Left ventricle myocardium inferior (tissue), 1 donor: Measurements from ENCODE around the gene SPATA16. TPM values are rescaled to one million over a fixed set of nuclear protein-coding genes. Genes with fewer than 3 reads are reported as not detected.

Experiments used
- DNase-seq: peaks from one replicate; pipeline ENCODE4 v3.0.0-alpha.2; 2020
- H3K27ac ChIP-seq: fragments of 200-600 bp; replicated peaks from 2 replicates; pipeline ENCODE4 v1.8.0; 2021
- H3K27me3 ChIP-seq: fragments of 200-600 bp; 2 replicates; pipeline ENCODE4 v1.8.0; 2021; ENCODE audit warnings: low read depth
- H3K36me3 ChIP-seq: fragments of 200-600 bp; 2 replicates; pipeline ENCODE4 v1.8.0; 2021
- H3K4me1 ChIP-seq: fragments of 200-600 bp; 2 replicates; pipeline ENCODE4 v1.8.0; 2021
- H3K4me3 ChIP-seq: fragments of 200-600 bp; 2 replicates; pipeline ENCODE4 v1.8.0; 2021; ENCODE audit warnings: mild to moderate bottlenecking, moderate library complexity
- H3K9me3 ChIP-seq: fragments of 200-600 bp; replicated peaks from 2 replicates; pipeline ENCODE4 v1.8.0; 2021
- intact Hi-C: fragments of 100-400 bp; cut with micrococcal nuclease; formaldehyde crosslinking; loops from one replicate; pipeline ENCODE4 v1.11.0; 2022
- total RNA-seq: library from RNA; stranded (reverse); fragmentation: NEBNext Ultra II Directional; extraction: Animal tissue kit (Norgen Biotek cat#: 25700); gene quantifications from one replicate; pipeline ENCODE4 v1.2.1, GENCODE V29; 2021
- TF ChIP-seq, protein P1 (sequence below): fragments of 200-600 bp; IDR thresholded peaks from 2 replicates; pipeline ENCODE4 v1.8.0; 2021; ENCODE audit warnings: antibody characterized with exemption, mild to moderate bottlenecking, borderline replicate concordance
- donor health status: DM: no; HTN: yes; CAD: no; lungs with severe emphysema.

Gene SPATA16
- total RNA-seq, 1 donor from 2014 or later: not detected

DNA sequence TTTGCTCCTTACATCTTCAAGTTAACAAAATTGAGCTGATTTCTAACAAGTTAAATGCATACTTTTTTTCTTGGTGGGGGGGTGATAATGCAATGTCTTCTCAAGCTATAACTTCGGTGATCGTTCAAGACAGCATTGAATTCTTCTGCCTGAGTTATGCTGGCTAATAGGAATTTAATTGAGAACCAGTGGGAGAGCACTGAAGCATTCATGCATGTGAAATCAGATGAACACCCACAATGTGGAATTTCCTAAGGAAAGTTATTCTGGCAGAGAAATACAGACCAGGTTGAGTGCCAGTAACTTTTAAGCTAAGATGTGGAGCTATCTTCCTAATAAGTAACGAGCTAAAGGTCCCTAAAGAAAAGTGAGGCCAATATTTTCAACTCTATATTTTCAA lies 3.0 kb downstream of the SPATA16 start:
- Histone ChIP-seq H3K9me3 (no peaks in the 10 kb centered on the region), H3K4me3 (no peak overlapping the region)
- intact Hi-C loops: no loop called here

DNA sequence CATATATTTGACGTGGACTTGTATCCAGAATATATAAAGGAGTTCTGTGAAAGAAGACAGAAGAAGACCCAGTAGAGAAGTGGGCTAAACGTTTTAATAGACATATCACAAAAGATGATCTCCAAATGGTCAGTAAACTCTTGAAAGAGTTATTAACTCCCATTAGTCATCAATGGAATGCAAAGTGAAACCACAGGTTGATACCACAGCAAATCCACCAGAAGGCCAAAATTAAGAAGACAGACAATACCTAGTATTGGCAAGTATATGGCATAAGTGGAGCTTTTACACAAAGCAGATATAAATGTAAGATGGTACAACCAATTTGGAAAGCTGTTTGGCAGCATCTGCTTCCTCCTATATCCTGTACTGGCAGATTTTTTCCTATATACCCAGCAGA lies 6.0 kb downstream of the SPATA16 start:
- TF ChIP-seq, protein P1, sequence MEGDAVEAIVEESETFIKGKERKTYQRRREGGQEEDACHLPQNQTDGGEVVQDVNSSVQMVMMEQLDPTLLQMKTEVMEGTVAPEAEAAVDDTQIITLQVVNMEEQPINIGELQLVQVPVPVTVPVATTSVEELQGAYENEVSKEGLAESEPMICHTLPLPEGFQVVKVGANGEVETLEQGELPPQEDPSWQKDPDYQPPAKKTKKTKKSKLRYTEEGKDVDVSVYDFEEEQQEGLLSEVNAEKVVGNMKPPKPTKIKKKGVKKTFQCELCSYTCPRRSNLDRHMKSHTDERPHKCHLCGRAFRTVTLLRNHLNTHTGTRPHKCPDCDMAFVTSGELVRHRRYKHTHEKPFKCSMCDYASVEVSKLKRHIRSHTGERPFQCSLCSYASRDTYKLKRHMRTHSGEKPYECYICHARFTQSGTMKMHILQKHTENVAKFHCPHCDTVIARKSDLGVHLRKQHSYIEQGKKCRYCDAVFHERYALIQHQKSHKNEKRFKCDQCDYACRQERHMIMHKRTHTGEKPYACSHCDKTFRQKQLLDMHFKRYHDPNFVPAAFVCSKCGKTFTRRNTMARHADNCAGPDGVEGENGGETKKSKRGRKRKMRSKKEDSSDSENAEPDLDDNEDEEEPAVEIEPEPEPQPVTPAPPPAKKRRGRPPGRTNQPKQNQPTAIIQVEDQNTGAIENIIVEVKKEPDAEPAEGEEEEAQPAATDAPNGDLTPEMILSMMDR: no peak
- Histone ChIP-seq H3K27me3 (no peaks in the 10 kb centered on the region), H3K27ac (no peak overlapping the region), H3K36me3 (no peaks in the 10 kb centered on the region), H3K4me3 (no peak overlapping the region), H3K4me1 (no peaks in the 10 kb centered on the region), H3K9me3 (no peaks in the 10 kb centered on the region)
- intact Hi-C loops: no loop called here
- no peak for DNase-seq

More for the DNA sequence above, 3.0 kb downstream of the SPATA16 start:
- H3K27me3 ChIP-seq: no peaks in the 10 kb centered on the region
- TF ChIP-seq, protein P1: no peak
- H3K36me3 ChIP-seq: no peaks in the 10 kb centered on the region
- DNase-seq: no peak
- H3K27ac ChIP-seq: no peak overlapping the region
- no peaks in the 10 kb centered on the region for H3K4me1 ChIP-seq

DNA sequence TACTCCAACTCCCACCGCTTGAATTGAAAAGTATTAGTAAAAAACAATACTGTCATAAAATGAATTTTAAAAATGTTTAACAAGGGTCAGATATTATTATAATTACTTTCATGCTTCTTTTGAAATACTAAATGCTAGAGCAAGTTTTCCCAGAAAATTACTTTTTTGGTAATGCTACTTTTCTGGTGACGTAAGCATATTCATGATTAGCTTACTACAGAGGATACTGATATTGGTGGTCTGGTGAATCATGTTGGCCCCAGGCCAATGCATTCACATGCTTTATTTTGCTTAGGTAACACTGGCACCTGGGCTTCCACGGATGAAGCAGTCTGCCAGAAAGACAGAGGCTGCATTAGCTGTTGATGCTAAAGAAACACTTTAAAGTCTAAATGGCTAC lies 12.4 kb downstream of the SPATA16 start:
- H3K4me3 ChIP-seq: no peak overlapping the region
- H3K27ac ChIP-seq: no peak overlapping the region
- H3K36me3 ChIP-seq: no peaks in the 10 kb centered on the region
- TF ChIP-seq, protein P1: no peak
- no peaks in the 10 kb centered on the region for H3K9me3 ChIP-seq
- no peaks in the 10 kb centered on the region for H3K4me1 ChIP-seq
- H3K27me3 ChIP-seq: no peaks in the 10 kb centered on the region
- no peak for DNase-seq
- intact Hi-C loops: no loop called here

DNA sequence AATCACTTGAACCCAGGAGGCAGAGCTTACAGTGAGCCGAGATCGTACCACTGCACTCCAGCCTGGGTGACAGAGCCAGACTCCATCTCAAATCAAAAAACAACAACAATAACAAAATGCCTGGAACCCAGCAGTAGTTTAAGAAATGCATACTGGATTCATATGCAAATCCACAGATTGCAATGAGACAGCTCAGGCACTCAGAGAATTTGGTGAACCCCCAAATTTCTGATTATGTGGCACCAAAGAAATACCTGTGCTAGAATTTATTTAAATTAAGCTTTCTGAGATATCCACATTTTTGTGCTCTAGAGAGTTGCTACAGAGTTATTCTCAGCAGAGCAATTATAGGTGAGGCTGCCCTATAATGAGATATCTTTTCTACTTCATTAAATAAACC lies 29.7 kb downstream of the SPATA16 start:
- H3K9me3 ChIP-seq: no peaks in the 10 kb centered on the region
- H3K4me3 ChIP-seq: no peak overlapping the region
- DNase-seq: no peak
- no peaks in the 10 kb centered on the region for H3K36me3 ChIP-seq
- intact Hi-C loops: no loop called here
- no peaks in the 10 kb centered on the region for H3K27me3 ChIP-seq
- no peaks in the 10 kb centered on the region for H3K4me1 ChIP-seq
- no peak overlapping the region for H3K27ac ChIP-seq
- TF ChIP-seq, protein P1: no peak

DNA sequence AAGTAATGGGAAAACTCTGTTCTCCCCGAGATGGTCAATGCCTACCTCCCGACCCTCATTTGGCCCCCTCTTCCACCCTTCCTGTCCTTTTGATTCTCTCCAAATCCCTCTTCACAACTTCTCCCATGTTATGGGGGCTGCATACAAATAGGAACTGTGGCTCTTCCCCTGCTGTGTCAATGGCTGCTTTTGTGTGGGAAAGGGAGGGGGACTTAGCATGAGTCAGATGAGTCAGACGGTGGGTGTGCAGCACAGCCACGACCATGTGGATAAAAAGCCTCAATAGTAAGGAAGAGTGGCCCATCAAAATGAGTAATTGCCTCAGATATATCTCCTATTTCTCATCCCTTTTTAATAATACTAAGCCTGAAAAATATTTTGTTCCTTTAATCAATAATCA lies 31.9 kb downstream of the SPATA16 start:
- H3K9me3 ChIP-seq: peaks cover 4% of the 10 kb centered on the region
- intact Hi-C loops: no loop called here
- TF ChIP-seq, protein P1: no peak
- DNase-seq: no peak
- H3K36me3 ChIP-seq: no peaks in the 10 kb centered on the region
- H3K4me3 ChIP-seq: no peak overlapping the region
- no peaks in the 10 kb centered on the region for H3K4me1 ChIP-seq
- no peaks in the 10 kb centered on the region for H3K27me3 ChIP-seq
- H3K27ac ChIP-seq: no peak overlapping the region

DNA sequence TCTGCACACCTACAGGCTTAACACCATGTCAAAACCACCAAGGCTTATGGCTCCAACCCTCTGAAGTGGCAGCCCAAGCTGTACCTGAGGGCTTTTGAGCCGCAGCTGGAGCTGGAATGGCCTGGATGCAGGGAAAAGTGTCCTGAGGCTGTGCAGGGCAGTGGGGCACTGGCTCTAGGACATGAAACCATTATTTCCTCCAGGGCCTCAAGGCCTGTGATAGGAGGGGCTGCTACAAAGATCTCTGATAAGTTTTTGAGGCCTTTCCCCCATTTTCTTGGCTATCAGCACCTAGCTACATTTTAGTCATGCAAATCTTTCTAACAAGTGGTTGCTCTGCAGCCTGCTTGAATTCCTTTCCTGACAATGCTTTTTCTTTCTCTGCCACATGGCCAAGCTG lies 37.6 kb downstream of the SPATA16 start:
- no peak overlapping the region for H3K27ac ChIP-seq
- H3K9me3 ChIP-seq: peaks cover 24% of the 10 kb centered on the region
- H3K4me3 ChIP-seq: no peak overlapping the region
- TF ChIP-seq, protein P1: no peak
- no peaks in the 10 kb centered on the region for H3K36me3 ChIP-seq
- no peaks in the 10 kb centered on the region for H3K27me3 ChIP-seq
- intact Hi-C loops: no loop called here
- no peak for DNase-seq
- no peaks in the 10 kb centered on the region for H3K4me1 ChIP-seq
